K562 (cell line): Measurements from ENCODE around the gene UNC13A. TPM values are rescaled to one million over a fixed set of nuclear protein-coding genes. Genes with fewer than 3 reads are reported as not detected.
A peak's percentile ranks its signal among the peaks of the same experiment; 100 is the strongest.

ENCODE experiments used
- AFF4 ChIP-seq: sonication (generic); formaldehyde crosslinking; IDR thresholded peaks from 2 replicates; pipeline ENCODE4 v1.8.0; 2023; ENCODE audit warnings: mild to moderate bottlenecking, missing genetic modification reagents
- ATF6 ChIP-seq: sonication (generic); formaldehyde crosslinking; IDR thresholded peaks from 2 replicates; pipeline ENCODE4 v1.4.0; 2020; ENCODE audit warnings: mild to moderate bottlenecking, missing genetic modification reagents
- CHCHD3 ChIP-seq: fragments of 250-450 bp; sonication (Bioruptor Pico); IDR thresholded peaks from 2 replicates; pipeline ENCODE4 v2.1.2; 2022; ENCODE audit warnings: mild to moderate bottlenecking
- CTBP1 ChIP-seq: fragments of 450-650 bp; IDR thresholded peaks from 2 replicates; pipeline ENCODE4 v1.6.1; 2016; ENCODE audit warnings: borderline replicate concordance
- HMG20B ChIP-seq: fragments of 250-450 bp; sonication (Bioruptor Pico); IDR thresholded peaks from 2 replicates; pipeline ENCODE4 v1.5.0; 2021; ENCODE audit warnings: mild to moderate bottlenecking
- KDM1A ChIP-seq, 2 experiments: fragments of 450-650 bp; IDR thresholded peaks; 2 replicates each; pipeline ENCODE4 v1.6.1; 2016; ENCODE audit warnings: mild to moderate bottlenecking in 2 of 2
- MNT ChIP-seq, 2 experiments: fragments of 450-650 bp; conservative IDR thresholded peaks; 2 replicates each; pipeline ENCODE4 v1.6.1; 2017; ENCODE audit warnings: mild to moderate bottlenecking in 2 of 2, moderate library complexity in 2 of 2
- NFIX ChIP-seq: fragments of 250-450 bp; sonication (Bioruptor Pico); IDR thresholded peaks from 2 replicates; pipeline ENCODE4 v1.4.0; 2020; ENCODE audit warnings: low read depth, mild to moderate bottlenecking, moderate library complexity
- POLR2G ChIP-seq: fragments of 200-400 bp; formaldehyde crosslinking; IDR thresholded peaks from 2 replicates; pipeline ENCODE4 v1.6.1; 2017; ENCODE audit warnings: low read depth, mild to moderate bottlenecking, antibody characterized with exemption, low read length, moderate library complexity
- TFAM ChIP-seq: fragments of 250-450 bp; sonication (Bioruptor Pico); conservative IDR thresholded peaks from 2 replicates; pipeline ENCODE4 v1.5.0; 2021; ENCODE audit warnings: mild to moderate bottlenecking, moderate library complexity
- TRIM24 ChIP-seq, 2 experiments: fragments of 450-650 bp; IDR thresholded peaks; 2 replicates each; pipeline ENCODE4 v1.6.1; 2016
- TRIM28 ChIP-seq: fragments of 450-650 bp; IDR thresholded peaks from 2 replicates; pipeline ENCODE4 v1.6.1; 2017
- ZBTB33 ChIP-seq: sonication (generic); formaldehyde crosslinking; IDR thresholded peaks from 2 replicates; pipeline ENCODE4 v1.8.1; 2023; ENCODE audit warnings: mild to moderate bottlenecking, missing genetic modification reagents
- ZNF764 ChIP-seq: fragments of 250-450 bp; sonication (Bioruptor Pico); IDR thresholded peaks from 2 replicates; pipeline ENCODE4 v1.4.0; 2020; ENCODE audit warnings: low read depth, mild to moderate bottlenecking, moderate library complexity
- polyA plus RNA-seq, 8 experiments: library from polyadenylated mRNA; depleted of rRNA in 4 of 8; stranded (reverse) in 5 of 8; unstranded in 3 of 8; fragments of >200 nt; fragmentation: Nextera tagmentation in 2 of 8; fragmentation: Illumina TruSeq in 1 of 8; extraction: Ambion mirVana in 2 of 8; extraction: Trizol in 1 of 8; gene quantifications; 2 replicates each; pipeline versions ENCODE4 v1.2.1 to v1.2.3, GENCODE V29; 2011 to 2014; ENCODE audit warnings: inconsistent platforms in 1 of 8, missing spikeins in 1 of 8
- total RNA-seq, 7 experiments: library from RNA; depleted of rRNA in 6 of 7; stranded (reverse); fragments of >200 nt in 6 of 7; fragmentation: Illumina TruSeq in 2 of 7; extraction: Trizol in 2 of 7; gene quantifications; 2 replicates each; pipeline versions ENCODE4 v1.2.1 to v1.2.3, GENCODE V29; 2011 to 2021; ENCODE audit warnings: low replicate concordance in 1 of 7

UNC13A gene
- total and polyA plus RNA-seq, 9 of the 15 experiments (the other 6 are each of a cell fraction or from before 2014, with no cell fraction given): 0.03 to 1.0 (median 0.25) TPM

- TF ChIP-seq AFF4 (no peak), ZBTB33 (CRISPR knock-in tag) (0 out of 2 replicates have a peak, but pooled peaks have one; percentile 24), KDM1A (IDR thresholded peaks at IDR 0.05) (no peak), NFIX (CRISPR knock-in tag) (no peak), ATF6 (CRISPR knock-in tag) (no peak), TRIM24 (IDR thresholded peaks at IDR 0.05) (no peak), HMG20B (CRISPR knock-in tag) (no peak), POLR2G (peak; percentile 52), TRIM28 (no peak), TFAM (no peak), MNT (conservative IDR thresholded peaks at IDR 0.05) (no peak), ZNF764 (no peak), CHCHD3 (CRISPR knock-in tag) (no peak), CTBP1 (no peak)
Observed at GRCh38 chr19:17733127-17733526, 45.0 kb upstream of the UNC13A start (continued).
